GM12878 (cell line): ENCODE data around the gene GRK5. TPM values are rescaled to one million over a fixed set of nuclear protein-coding genes. Genes with fewer than 3 reads are reported as not detected.

Experiments
- ATAC-seq: fragments of 200-7000 bp; cut with Tn5 transposase; 3 replicates; pipeline ENCODE4 v1.9.1; 2020; ENCODE audit warnings: mild to moderate bottlenecking, moderate library complexity
- BruUV-seq: library from RNA; stranded (reverse); fragments of 400-500 nt; replicated peaks from 2 replicates; lab custom pipeline; 2021; lab: Mats Ljungman, UMichigan
- CTCF ChIA-PET: fragments of 300-600 bp; sonication (Branson Sonifier 250); formaldehyde crosslinking; extraction: SDS; loops from one replicate; lab custom pipeline; 2021; ENCODE audit warnings: inconsistent platforms; lab: Yijun Ruan, JAX
- POLR2A ChIA-PET: fragments of 350-600 bp; formaldehyde crosslinking; extraction: SDS; loops from one replicate; lab custom pipeline; 2021; ENCODE audit warnings: inconsistent platforms; lab: Charles Lee
- RAD21 ChIA-PET: fragments of 300-600 bp; sonication (Branson Sonifier 250); formaldehyde crosslinking; loops from one replicate; lab custom pipeline; 2023; ENCODE audit warnings: antibody characterized with exemption; ENCODE audit not compliant: unreplicated experiment; lab: Charles Lee
- SMC1A ChIA-PET: fragments of 300-600 bp; sonication (Branson Sonifier 250); formaldehyde crosslinking; loops from one replicate; lab custom pipeline; 2023; ENCODE audit not compliant: unreplicated experiment, uncharacterized antibody; lab: Charles Lee
- DNase-seq: peaks from one replicate; pipeline ENCODE4 v3.0.0-alpha.2; 2011; ENCODE audit warnings: low read depth, low spot score
- FAIRE-seq: peaks from 3 replicates; lab custom pipeline; 2011; peaks lifted over from hg19 to GRCh38; lab: Jason Lieb, UNC
- H2AFZ ChIP-seq: 2 replicates; pipeline ENCODE4 v1.6.0; 2011; ENCODE audit warnings: low read depth, low read length, control low read depth; ENCODE audit not compliant: control insufficient read depth
- H3K27ac ChIP-seq: 2 replicates; pipeline ENCODE4 v1.5.1; 2011; ENCODE audit warnings: control low read depth; ENCODE audit not compliant: control insufficient read depth, insufficient read depth
- H3K27me3 ChIP-seq, 2 experiments: replicated peaks in 1 of 2; 2 replicates each; pipeline versions ENCODE4 v1.6.0 to v1.6.1; 2011; ENCODE audit warnings: low read length in 1 of 2; ENCODE audit not compliant: control insufficient read depth in 2 of 2, insufficient read depth in 2 of 2
- H3K36me3 ChIP-seq, 2 experiments: 2 replicates each; pipeline ENCODE4 v1.5.1; 2011; ENCODE audit warnings: low read length in 1 of 2; ENCODE audit not compliant: control insufficient read depth in 2 of 2, insufficient read depth in 2 of 2
- H3K4me1 ChIP-seq: 2 replicates; pipeline ENCODE4 v1.6.1; 2011; ENCODE audit warnings: mild to moderate bottlenecking, low read length, moderate library complexity, mixed read lengths; ENCODE audit not compliant: control insufficient read depth, insufficient read depth
- H3K4me2 ChIP-seq: 2 replicates; pipeline ENCODE4 v1.6.0; 2011; ENCODE audit warnings: control low read depth; ENCODE audit not compliant: control insufficient read depth, insufficient read depth
- H3K4me3 ChIP-seq: fragments of 200-600 bp; sonication (generic); 2 replicates; pipeline ENCODE4 v1.5.1; 2016
- H3K79me2 ChIP-seq: 2 replicates; pipeline ENCODE4 v1.6.0; 2011; ENCODE audit warnings: low read length; ENCODE audit not compliant: control insufficient read depth, insufficient read depth
- H3K9ac ChIP-seq: 2 replicates; pipeline ENCODE4 v1.8.0; 2011; ENCODE audit warnings: low read length, control low read depth, mixed read lengths; ENCODE audit not compliant: control insufficient read depth, insufficient read depth
- H3K9me3 ChIP-seq: replicated peaks from 3 replicates; pipeline ENCODE4 v1.5.1; 2011; ENCODE audit warnings: mild to moderate bottlenecking, low read length; ENCODE audit not compliant: control insufficient read depth, insufficient read depth
- H4K20me1 ChIP-seq: 2 replicates; pipeline ENCODE4 v1.6.0; 2011; ENCODE audit not compliant: control insufficient read depth, insufficient read depth
- CBX5 ChIP-seq: sonication (generic); IDR thresholded peaks from 2 replicates; pipeline ENCODE4 v1.6.1; 2016; ENCODE audit warnings: low read depth, moderate library complexity, mild to moderate bottlenecking, inconsistent platforms
- CEBPB ChIP-seq, 2 experiments: fragments of 150-350 bp in 1 of 2; IDR thresholded peaks; 2 replicates each; pipeline ENCODE4 v1.6.1; 2012 to 2014; ENCODE audit warnings: low read depth in 2 of 2, low read length in 2 of 2, borderline replicate concordance in 1 of 2, inconsistent platforms in 1 of 2
- CREB1 ChIP-seq: IDR thresholded peaks from 2 replicates; pipeline ENCODE4 v1.6.1; 2012; ENCODE audit warnings: low read depth, mild to moderate bottlenecking, inconsistent platforms
- GABPA ChIP-seq: IDR thresholded peaks from 2 replicates; pipeline ENCODE4 v1.6.1; 2014; ENCODE audit warnings: antibody characterized with exemption, low read depth, mild to moderate bottlenecking, inconsistent platforms
- HDAC2 ChIP-seq: fragments of 200-600 bp; sonication (generic); IDR thresholded peaks from 2 replicates; pipeline ENCODE4 v1.6.1; 2017
- HDAC6 ChIP-seq: fragments of 200-600 bp; sonication (generic); IDR thresholded peaks from one replicate; pipeline ENCODE4 v1.8.0; 2017; ENCODE audit warnings: antibody characterized with exemption; ENCODE audit not compliant: unreplicated experiment
- LARP7 ChIP-seq: fragments of 450-650 bp; IDR thresholded peaks from 2 replicates; pipeline ENCODE4 v1.6.1; 2017; ENCODE audit warnings: mild to moderate bottlenecking
- RFX5 ChIP-seq: IDR thresholded peaks from 2 replicates; pipeline ENCODE4 v1.6.1; 2011; ENCODE audit warnings: low read depth, low read length, improper control_type of control experiment
- SIN3A ChIP-seq: IDR thresholded peaks from 2 replicates; pipeline ENCODE4 v1.6.1; 2012; ENCODE audit warnings: low read depth, low read length, improper control_type of control experiment
- TAF1 ChIP-seq: IDR thresholded peaks from 2 replicates; pipeline ENCODE4 v1.6.1; 2011; ENCODE audit warnings: mild to moderate bottlenecking, low read depth, low read length, borderline replicate concordance
- ZNF687 ChIP-seq: fragments of 450-650 bp; IDR thresholded peaks from 2 replicates; pipeline ENCODE4 v1.6.1; 2017; ENCODE audit warnings: mild to moderate bottlenecking, moderate library complexity
- WGBS: methylation state at CpG from one replicate; pipeline ENCODE4 v1.1.6; 2016; ENCODE audit warnings: low lambda C conversion rate; ENCODE audit not compliant: insufficient replicate concordance, insufficient coverage; ENCODE audit errors: missing lambda C conversion rate; 5-methylcytosine and 5-hydroxymethylcytosine counted together
- in situ Hi-C: fragments of 300-500 bp; cut with MboI; formaldehyde crosslinking; loops from 9 replicates; pipeline ENCODE4 v1.14.3; 2018; ENCODE audit warnings: mixed read lengths
- intact Hi-C: fragments of 100-400 bp; cut with micrococcal nuclease; formaldehyde crosslinking; loops from one replicate; pipeline ENCODE4 v1.14.2; 2022; ENCODE audit not compliant: unreplicated experiment
- polyA plus RNA-seq, 11 experiments: library from polyadenylated mRNA; depleted of rRNA in 4 of 11; unstranded in 6 of 11; stranded (reverse) in 5 of 11; fragments of >200 nt; fragmentation: Nextera tagmentation in 4 of 11; fragmentation: Illumina TruSeq in 1 of 11; extraction: Ambion mirVana in 4 of 11; extraction: Trizol in 1 of 11; gene quantifications; 1 replicate in 1 of 11; 2 replicates in 10 of 11; pipeline versions ENCODE4 v1.2.1 to v1.2.3, GENCODE V29; 2011 to 2016; ENCODE audit warnings: inconsistent platforms in 2 of 11, missing spikeins in 2 of 11, low read depth in 1 of 11
- total RNA-seq, 4 experiments: library from RNA; depleted of rRNA in 3 of 4; stranded (reverse); fragments of >200 nt in 3 of 4; fragmentation: Illumina TruSeq in 1 of 4; extraction: Trizol in 1 of 4; gene quantifications; 2 replicates each; pipeline versions ENCODE4 v1.2.1 to v1.2.3, GENCODE V29; 2013 to 2021

Gene GRK5
- total and polyA plus RNA-seq, 10 of the 15 experiments (the other 5 are each of a cell fraction or from before 2014, with no cell fraction given), result 0.11 to 22.1 (median 10.0) TPM

- CTCF ChIA-PET, result interaction anchor here (0.6 kb wide), 1 partner anchor 152 kb away, joined by 6 read pairs; no protein-coding TSS in a partner anchor
- POLR2A ChIA-PET, result no interaction called here
- BruUV-seq, result no TSS peak
- Histone ChIP-seq H3K4me1 (peaks cover 7% of the 10 kb centered on the region; the same call in 1 of the 2 replicates), H4K20me1 (no peaks in the 10 kb centered on the region), H3K79me2 (no peaks in the 10 kb centered on the region), H3K9me3 (no peaks in the 10 kb centered on the region), H3K27me3 (no peaks in the 10 kb centered on the region), H2AFZ (no peak overlapping the region), H3K4me2 (no peak overlapping the region), H3K27ac (no peak overlapping the region), H3K4me3 (no peak overlapping the region), H3K36me3 (peaks cover 0 to under 1% of the 10 kb centered on the region in 2 experiments; a peak in 1 of 4 replicates)
- WGBS, result 97% methylated on average over 18 of the region's 18 CpGs
- in situ Hi-C loops, result no loop called here
- RAD21 ChIA-PET, result no interaction called here
- DNase-seq, result no peak
- no peak for FAIRE-seq
- intact Hi-C loops, result no loop called here
- TF ChIP-seq HDAC2 (no peak), TAF1 (no peak), CREB1 (no peak), SIN3A (no peak)
- TF ChIP-seq, all 136 proteins: peak for 0
- SMC1A ChIA-PET, result no interaction called here
- ATAC-seq, result no peak
- no peak overlapping the region for H3K9ac ChIP-seq
Observed at GRCh38 chr10:119409906-119410305, 202.5 kb downstream of the GRK5 start.

GRCh38 chr10:119410361-119411116 is 203.2 kb downstream of the GRK5 start:
- ATAC-seq (no peak), FAIRE-seq (no peak), DNase-seq (no peak)
- intact Hi-C loops (no loop called here), in situ Hi-C loops (no loop called here)
- H3K4me3 ChIP-seq, result no peak overlapping the region
- H3K4me1 ChIP-seq, result peaks cover 7% of the 10 kb centered on the region; the same call in 1 of the 2 replicates
- H3K9ac ChIP-seq, result no peak overlapping the region
- no peak overlapping the region for H2AFZ ChIP-seq
- POLR2A ChIA-PET, result no interaction called here
- H3K79me2 ChIP-seq, result no peaks in the 10 kb centered on the region
- no peaks in the 10 kb centered on the region; a peak in 1 of 4 replicates for H3K36me3 ChIP-seq
- 89% methylated on average over 9 of the region's 9 CpGs for WGBS
- H4K20me1 ChIP-seq, result no peaks in the 10 kb centered on the region
- H3K9me3 ChIP-seq, result no peaks in the 10 kb centered on the region
- no peaks in the 10 kb centered on the region for H3K27me3 ChIP-seq
- no peak overlapping the region for H3K27ac ChIP-seq
- no TSS peak for BruUV-seq
- H3K4me2 ChIP-seq, result no peak overlapping the region
- CTCF ChIA-PET, result interaction anchor here (0.7 kb wide), 1 partner anchor 211 kb away, joined by 3 read pairs; no protein-coding TSS in a partner anchor
- SMC1A ChIA-PET, result no interaction called here
- RAD21 ChIA-PET, result interaction anchor here (0.6 kb wide), 1 partner anchor 211 kb away, joined by 3 read pairs; no protein-coding TSS in a partner anchor
- TF ChIP-seq GABPA (no peak), CEBPB (IDR thresholded peaks at IDR 0.05; ENCODE audit: borderline replicate concordance in 1 of 2, low read depth in 2 of 2, low read length in 2 of 2) (no peak), LARP7 (no peak), HDAC2 (no peak), HDAC6 (no peak), CBX5 (no peak), ZNF687 (no peak), RFX5 (no peak)
